NCI-H460 (cell line): ENCODE measurements around the gene PRELP. TPM values are rescaled to one million over a fixed set of nuclear protein-coding genes. Genes with fewer than 3 reads are reported as not detected.

Experiments
- DNase-seq: peaks from one replicate; pipeline ENCODE4 v3.0.0-alpha.2; 2016; ENCODE audit warnings: low read depth; ENCODE audit errors: extremely low read depth
- total RNA-seq: library from RNA; depleted of rRNA; stranded (reverse); fragments of >200 nt; shearing (Covaris generic); gene quantifications from 2 replicates; pipeline ENCODE4 v1.2.3, GENCODE V29; 2014

Gene PRELP
- total RNA-seq, 1 experiment from 2014 or later: not detected

GRCh38 chr1:203476216-203476814, 709 bp downstream of the PRELP start:
- DNase-seq: no peak

GRCh38 chr1:203477748-203478147, 2.1 kb downstream of the PRELP start:
- no peak for DNase-seq

GRCh38 chr1:203478231-203478630, 2.6 kb downstream of the PRELP start:
- no peak for DNase-seq

- no peak for DNase-seq
Measured at GRCh38 chr1:203478986-203479385, 3.4 kb downstream of the PRELP start.

- no peak for DNase-seq
Measured at GRCh38 chr1:203479646-203480045, 4.0 kb downstream of the PRELP start.

- DNase-seq: no peak
Measured at GRCh38 chr1:203480084-203480483, 4.5 kb downstream of the PRELP start.

GRCh38 chr1:203480525-203481084, 5.0 kb downstream of the PRELP start:
- peak; percentile 21 for DNase-seq

GRCh38 chr1:203481196-203481595, 5.6 kb downstream of the PRELP start:
- DNase-seq: no peak

- DNase-seq: no peak
Measured at GRCh38 chr1:203486618-203487370, 11.2 kb downstream of the PRELP start.

- no peak for DNase-seq
Measured at GRCh38 chr1:203488539-203488938, 12.9 kb downstream of the PRELP start.

- DNase-seq: no peak
Measured at GRCh38 chr1:203490607-203491006, 15.0 kb downstream of the PRELP start.

- DNase-seq: no peak
Measured at GRCh38 chr1:203491664-203492063, 16.1 kb downstream of the PRELP start.

GRCh38 chr1:203492082-203492747, 16.6 kb downstream of the PRELP start:
- no peak for DNase-seq

- DNase-seq: no peak
Measured at GRCh38 chr1:203492748-203493130, 17.1 kb downstream of the PRELP start.

- no peak for DNase-seq
Measured at GRCh38 chr1:203493901-203494300, 18.3 kb downstream of the PRELP start, which contains the start of gene OPTC. TSS of gene OPTC (plus strand) at chr1:203494153. CDS start at chr1:203496006, 1,853 bp downstream.

- no peak for DNase-seq
Measured at GRCh38 chr1:203495845-203496244, 20.2 kb downstream of the PRELP start.

- no peak for DNase-seq
Measured at GRCh38 chr1:203497269-203497777, 21.7 kb downstream of the PRELP start.

- no peak for DNase-seq
Measured at GRCh38 chr1:203499643-203500278, 24.2 kb downstream of the PRELP start.

GRCh38 chr1:203500279-203500678, 24.7 kb downstream of the PRELP start:
- no peak for DNase-seq

GRCh38 chr1:203503836-203504235, 28.2 kb downstream of the PRELP start:
- no peak for DNase-seq
